ENCODE measurements around the gene UGT8. TPM values are rescaled to one million over a fixed set of nuclear protein-coding genes. Genes with fewer than 3 reads are reported as not detected.

UGT8 gene
- 2.8 and 4.3 TPM in 2 replicates for total RNA-seq (ENCODE audit: low replicate concordance)

DNA sequence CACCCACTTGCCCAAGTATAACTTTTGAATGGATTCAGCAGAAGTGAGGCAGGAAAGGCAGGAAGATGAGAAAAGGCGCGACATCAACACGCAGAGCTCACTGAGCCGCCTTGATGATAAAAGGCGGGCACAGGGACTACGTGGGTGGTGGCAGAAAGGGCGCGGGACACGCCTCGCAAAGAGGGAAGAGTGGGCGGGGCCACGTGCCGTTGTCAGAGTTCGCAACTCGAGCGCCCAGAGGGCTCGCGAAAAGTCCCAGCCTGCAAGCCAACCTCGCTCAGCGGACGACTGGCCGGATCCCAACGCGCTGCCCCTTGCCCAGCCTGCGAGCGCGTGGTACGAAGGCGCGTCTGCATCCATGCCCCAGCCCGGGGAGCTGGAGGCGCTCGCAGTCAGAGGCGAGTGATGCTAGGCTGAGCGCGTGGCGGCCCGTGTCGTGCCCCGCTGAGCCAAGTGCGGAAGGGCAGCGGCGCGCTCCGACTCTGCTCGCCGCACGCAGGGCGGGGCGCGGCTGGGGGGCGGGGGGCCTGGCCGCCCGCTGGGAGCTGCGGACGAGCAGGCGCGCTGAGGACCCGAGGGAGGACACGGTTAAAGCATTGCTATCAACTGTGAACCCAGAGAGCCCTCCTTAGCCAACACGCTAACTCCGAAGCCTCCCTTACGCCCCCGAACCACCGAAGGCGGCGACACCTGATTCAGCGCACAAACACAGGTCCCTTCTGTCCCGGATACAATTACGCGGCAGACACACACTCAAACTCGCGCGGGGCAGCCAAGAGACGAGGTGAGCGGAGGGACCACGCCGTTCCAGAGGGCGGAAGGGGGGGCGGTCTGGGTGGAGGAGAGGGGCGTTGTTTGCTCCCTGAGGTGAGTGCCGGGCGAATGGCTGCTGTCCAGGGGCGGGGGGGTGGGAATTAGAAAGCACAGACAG lies at the start of gene UGT8:
Gene UGT8, plus strand, starts transcription at position 617 of the 931 bp plus-strand sequence. CDS start 24,074 bp downstream, outside the sequence.
- H3K27me3 Mint-ChIP-seq (ENCODE audit: insufficient read depth, low read depth) = peaks cover 18% of the 10 kb centered on the region
- H3K36me3 Mint-ChIP-seq = no peaks in the 10 kb centered on the region
- Histone ChIP-seq H3K4me3 (peak within 1 kb of the TSS; percentile 81), H2AFZ (replicated peaks) (peak within 1 kb of the TSS; percentile 96), H3K4me1 (peaks cover 18% of the 10 kb centered on the region), H3K27me3 (peaks cover 46% of the 10 kb centered on the region), H3K9me3 (ENCODE audit: low read depth) (no peaks in the 10 kb centered on the region), H3K36me3 (no peaks in the 10 kb centered on the region), H3K79me2 (ENCODE audit: low read depth) (peaks cover 7% of the 10 kb centered on the region), H3F3A (ENCODE audit: low read depth) (peaks cover 20% of the 10 kb centered on the region), H4K20me1 (ENCODE audit: low read depth) (no peaks in the 10 kb centered on the region), H3K9ac (no peak within 1 kb of the TSS), H3K27ac (no peak within 1 kb of the TSS), H3K4me2 (peak within 1 kb of the TSS; percentile 99)
- peak within 1 kb of the TSS; percentile 95 for H3K4me3 Mint-ChIP-seq
- peaks cover 8% of the 10 kb centered on the region for H3K4me1 Mint-ChIP-seq
- peak; percentile 87 for DNase-seq (ENCODE audit: low spot score)
- peaks cover 12% of the 10 kb centered on the region for H3K9me3 Mint-ChIP-seq
- H3K27ac Mint-ChIP-seq = no peak within 1 kb of the TSS
- no peak for TF ChIP-seq EZH2 (IDR thresholded peaks at IDR 0.05)
- TF ChIP-seq CTCF (IDR thresholded peaks at IDR 0.05) = no peak
- TF ChIP-seq EZH2phosphoT487 (IDR thresholded peaks at IDR 0.05) = no peak

- no peak overlapping the region for H3K4me3 ChIP-seq
- H3K27ac ChIP-seq = no peak overlapping the region
- H3K9me3 ChIP-seq (ENCODE audit: low read depth) = peaks cover 11% of the 10 kb centered on the region
- no peak for DNase-seq (ENCODE audit: low spot score)
- no peaks in the 10 kb centered on the region for H4K20me1 ChIP-seq (ENCODE audit: low read depth)
- no peaks in the 10 kb centered on the region for H3F3A ChIP-seq (ENCODE audit: low read depth)
- Mint-ChIP-seq H3K9me3 (peaks cover 16% of the 10 kb centered on the region), H3K27me3 (ENCODE audit: insufficient read depth, low read depth) (no peaks in the 10 kb centered on the region), H3K36me3 (no peaks in the 10 kb centered on the region), H3K4me3 (no peak overlapping the region), H3K27ac (no peak overlapping the region), H3K4me1 (no peaks in the 10 kb centered on the region)
- no peak overlapping the region for H3K9ac ChIP-seq
- H3K4me2 ChIP-seq = no peak overlapping the region
- TF ChIP-seq CTCF (IDR thresholded peaks at IDR 0.05) (no peak), EZH2 (IDR thresholded peaks at IDR 0.05) (no peak), EZH2phosphoT487 (IDR thresholded peaks at IDR 0.05) (no peak)
- H3K79me2 ChIP-seq (ENCODE audit: low read depth) = no peaks in the 10 kb centered on the region
- no peaks in the 10 kb centered on the region for H3K27me3 ChIP-seq
- no peaks in the 10 kb centered on the region for H3K4me1 ChIP-seq
- H3K36me3 ChIP-seq = no peaks in the 10 kb centered on the region
- no peak overlapping the region for H2AFZ ChIP-seq (replicated peaks)
These were observed 49.0 kb upstream of the UGT8 start for GRCh38 chr4:114549638-114550037.

DNA sequence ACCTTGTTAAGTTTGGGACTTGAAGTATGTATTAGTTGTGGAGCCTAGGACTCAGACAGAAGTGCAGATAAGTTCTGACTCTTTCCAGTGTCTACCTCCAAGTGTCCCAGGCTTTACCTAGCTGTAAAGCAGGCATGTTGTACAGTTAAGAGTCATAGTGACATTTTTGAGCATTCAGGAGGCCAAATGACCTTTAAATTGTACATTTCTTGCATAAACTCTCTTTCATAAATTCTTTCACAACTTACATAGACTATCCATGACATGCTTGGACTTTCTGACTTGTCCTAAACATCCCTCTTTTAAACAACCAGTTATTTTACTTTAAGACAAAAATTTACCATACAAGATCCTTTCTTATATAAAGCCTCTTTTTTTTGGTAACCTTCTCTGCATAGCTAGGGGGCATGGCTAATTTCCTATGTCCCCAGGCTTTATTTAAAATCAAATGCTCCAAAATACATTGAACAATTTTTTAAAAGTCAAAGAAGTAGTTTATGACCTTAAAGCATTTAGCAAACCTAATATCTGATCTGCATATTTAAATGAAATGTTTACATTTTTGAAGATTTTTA lies 40.1 kb upstream of the UGT8 start:
- no peak for TF ChIP-seq EZH2phosphoT487 (IDR thresholded peaks at IDR 0.05)
- no peak for TF ChIP-seq EZH2 (IDR thresholded peaks at IDR 0.05)
- no peak for TF ChIP-seq CTCF (IDR thresholded peaks at IDR 0.05)
- H3K4me3 Mint-ChIP-seq = no peak overlapping the region
- H3K27ac Mint-ChIP-seq = no peak overlapping the region
- no peaks in the 10 kb centered on the region for H3K27me3 ChIP-seq
- no peaks in the 10 kb centered on the region for H3K79me2 ChIP-seq (ENCODE audit: low read depth)
- no peaks in the 10 kb centered on the region for H4K20me1 ChIP-seq (ENCODE audit: low read depth)
- H3K9ac ChIP-seq = no peak overlapping the region
- no peak overlapping the region for H2AFZ ChIP-seq (replicated peaks)
- DNase-seq (ENCODE audit: low spot score) = peak; percentile 18
- H3K36me3 ChIP-seq = no peaks in the 10 kb centered on the region
- H3K4me2 ChIP-seq = no peak overlapping the region
- H3K9me3 Mint-ChIP-seq = peaks cover 25% of the 10 kb centered on the region
- H3K4me1 Mint-ChIP-seq = no peaks in the 10 kb centered on the region
- H3K4me1 ChIP-seq = peaks cover 9% of the 10 kb centered on the region
- no peak overlapping the region for H3K27ac ChIP-seq
- H3F3A ChIP-seq (ENCODE audit: low read depth) = no peaks in the 10 kb centered on the region
- H3K27me3 Mint-ChIP-seq (ENCODE audit: insufficient read depth, low read depth) = no peaks in the 10 kb centered on the region
- peaks cover 27% of the 10 kb centered on the region for H3K9me3 ChIP-seq (ENCODE audit: low read depth)
- H3K36me3 Mint-ChIP-seq = peaks cover 2% of the 10 kb centered on the region
- no peak overlapping the region for H3K4me3 ChIP-seq

Measured in neural progenitor cell (in vitro differentiated cells).